GM12873 (cell line): ENCODE measurements around the gene OTUD3.

Source experiments
- CTCF ChIP-seq: IDR thresholded peaks from 2 replicates; pipeline ENCODE4 v1.5.1; 2012; ENCODE audit warnings: low read depth, mild to moderate bottlenecking, moderate library complexity, low read length, control low read depth; ENCODE audit not compliant: insufficient read depth; ENCODE audit errors: missing control alignments

The OTUD3 gene

GRCh38 chr1:19850214-19850613 lies 32.0 kb upstream of the OTUD3 start:
- no peak for TF ChIP-seq CTCF

GRCh38 chr1:19852036-19852435 lies 30.2 kb upstream of the OTUD3 start:
- no peak for TF ChIP-seq CTCF

- no peak for TF ChIP-seq CTCF
Observed at GRCh38 chr1:19854866-19855265, 27.3 kb upstream of the OTUD3 start.

- TF ChIP-seq CTCF: no peak
Observed at GRCh38 chr1:19858893-19859292, 23.3 kb upstream of the OTUD3 start.

- no peak for TF ChIP-seq CTCF
Observed at GRCh38 chr1:19859876-19860275, 22.3 kb upstream of the OTUD3 start.

- TF ChIP-seq CTCF: no peak
Observed at GRCh38 chr1:19860418-19860817, 21.8 kb upstream of the OTUD3 start.

GRCh38 chr1:19861034-19861433 lies 21.2 kb upstream of the OTUD3 start:
- no peak for TF ChIP-seq CTCF
